Right atrium auricular region (tissue), 2 donors: ENCODE measurements around the gene PSMD10. TPM values are rescaled to one million over a fixed set of nuclear protein-coding genes. Genes with fewer than 3 reads are reported as not detected.

ENCODE experiments used
- DNase-seq: peaks from one replicate; pipeline ENCODE4 v3.0.0-alpha.2; 2019; ENCODE audit warnings: low spot score
- H3K27ac ChIP-seq, 2 donors: fragments of 200-600 bp; sonication (generic); 1 replicate in 1 of 2; 2 replicates in 1 of 2; pipeline ENCODE4 v1.5.1; 2016 to 2019
- H3K27me3 ChIP-seq, 2 donors: fragments of 200-600 bp; sonication (generic); one replicate each; pipeline versions ENCODE4 v1.5.1 to v1.6.0; 2017 to 2019
- H3K36me3 ChIP-seq: fragments of 200-600 bp; sonication (generic); one replicate; pipeline ENCODE4 v1.5.1; 2016
- H3K4me1 ChIP-seq, 2 donors: fragments of 200-600 bp; sonication (generic); one replicate each; pipeline versions ENCODE4 v1.5.1 to v1.6.0; 2017 to 2019
- H3K4me3 ChIP-seq, 2 donors: fragments of 200-600 bp; sonication (generic); 1 replicate in 1 of 2; 2 replicates in 1 of 2; pipeline ENCODE4 v1.5.1; 2017 to 2019; ENCODE audit warnings: mild to moderate bottlenecking in 1 of 2, moderate library complexity in 1 of 2
- H3K9me3 ChIP-seq, 2 donors: fragments of 200-600 bp; sonication (generic); one replicate each; pipeline ENCODE4 v1.5.1; 2019
- total RNA-seq, 2 donors: library from RNA; depleted of rRNA; stranded (reverse); fragments of >200 nt; gene quantifications; one replicate each; pipeline ENCODE4 v1.1.0, GENCODE V29; 2016
- TF ChIP-seq, protein P1 (sequence below), 2 donors: fragments of 200-600 bp; sonication (generic); IDR thresholded peaks; one replicate each; pipeline ENCODE4 v1.5.1; 2019; ENCODE audit warnings: antibody characterized with exemption in 2 of 2

The PSMD10 gene
- total RNA-seq, 2 donors from 2014 or later = 22.5 to 23.6 TPM

DNA sequence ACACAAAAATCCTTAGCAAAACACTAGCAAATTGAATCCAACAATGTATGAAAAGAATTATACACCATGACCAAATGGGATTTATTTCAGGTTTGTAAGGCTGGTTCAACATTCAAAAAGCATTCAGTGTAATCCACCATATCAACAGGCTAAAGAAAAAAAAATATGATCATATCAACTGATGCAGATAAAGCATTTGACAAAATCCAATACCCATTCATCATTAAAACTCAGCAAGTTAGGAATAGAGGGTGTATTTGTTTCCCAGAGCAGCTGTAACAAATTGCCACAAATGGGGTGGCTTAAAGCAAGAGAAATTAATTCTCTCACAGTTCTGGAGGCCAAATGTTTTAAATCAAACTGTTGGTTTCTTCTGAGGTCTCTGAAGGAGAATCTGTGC is 35.8 kb downstream of the PSMD10 start:
- Histone ChIP-seq H3K27ac (no peak overlapping the region), H3K4me1 (no peaks in the 10 kb centered on the region), H3K9me3 (no peaks in the 10 kb centered on the region), H3K4me3 (no peak overlapping the region), H3K27me3 (no peaks in the 10 kb centered on the region), H3K36me3 (no peaks in the 10 kb centered on the region)
- no peak for DNase-seq
- TF ChIP-seq, protein P1, sequence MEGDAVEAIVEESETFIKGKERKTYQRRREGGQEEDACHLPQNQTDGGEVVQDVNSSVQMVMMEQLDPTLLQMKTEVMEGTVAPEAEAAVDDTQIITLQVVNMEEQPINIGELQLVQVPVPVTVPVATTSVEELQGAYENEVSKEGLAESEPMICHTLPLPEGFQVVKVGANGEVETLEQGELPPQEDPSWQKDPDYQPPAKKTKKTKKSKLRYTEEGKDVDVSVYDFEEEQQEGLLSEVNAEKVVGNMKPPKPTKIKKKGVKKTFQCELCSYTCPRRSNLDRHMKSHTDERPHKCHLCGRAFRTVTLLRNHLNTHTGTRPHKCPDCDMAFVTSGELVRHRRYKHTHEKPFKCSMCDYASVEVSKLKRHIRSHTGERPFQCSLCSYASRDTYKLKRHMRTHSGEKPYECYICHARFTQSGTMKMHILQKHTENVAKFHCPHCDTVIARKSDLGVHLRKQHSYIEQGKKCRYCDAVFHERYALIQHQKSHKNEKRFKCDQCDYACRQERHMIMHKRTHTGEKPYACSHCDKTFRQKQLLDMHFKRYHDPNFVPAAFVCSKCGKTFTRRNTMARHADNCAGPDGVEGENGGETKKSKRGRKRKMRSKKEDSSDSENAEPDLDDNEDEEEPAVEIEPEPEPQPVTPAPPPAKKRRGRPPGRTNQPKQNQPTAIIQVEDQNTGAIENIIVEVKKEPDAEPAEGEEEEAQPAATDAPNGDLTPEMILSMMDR (IDR thresholded peaks at IDR 0.05) = no peak

DNA sequence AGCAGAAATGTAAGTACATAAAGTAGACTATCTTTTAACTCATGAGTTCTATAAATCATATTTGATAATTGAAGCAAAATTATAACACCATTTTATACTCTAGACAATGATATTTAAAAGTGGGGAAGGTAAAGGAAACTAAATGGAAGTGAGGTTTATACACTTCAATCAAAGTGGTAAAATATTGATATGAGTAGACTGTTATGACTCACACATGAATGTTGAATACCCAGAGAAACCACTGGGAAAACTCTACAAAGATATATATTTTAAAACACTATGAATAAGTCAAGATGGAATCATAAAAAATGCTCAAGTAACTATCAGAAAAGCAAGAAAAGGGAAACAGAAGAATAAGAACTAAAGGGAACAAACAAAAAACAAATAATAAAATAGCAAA is 38.1 kb downstream of the PSMD10 start:
- H3K27ac ChIP-seq = no peak overlapping the region
- no peaks in the 10 kb centered on the region for H3K9me3 ChIP-seq
- no peaks in the 10 kb centered on the region for H3K36me3 ChIP-seq
- no peak overlapping the region for H3K4me3 ChIP-seq
- no peaks in the 10 kb centered on the region for H3K4me1 ChIP-seq
- no peak for DNase-seq
- TF ChIP-seq, protein P1 (IDR thresholded peaks at IDR 0.05) = no peak
- H3K27me3 ChIP-seq = no peaks in the 10 kb centered on the region

DNA sequence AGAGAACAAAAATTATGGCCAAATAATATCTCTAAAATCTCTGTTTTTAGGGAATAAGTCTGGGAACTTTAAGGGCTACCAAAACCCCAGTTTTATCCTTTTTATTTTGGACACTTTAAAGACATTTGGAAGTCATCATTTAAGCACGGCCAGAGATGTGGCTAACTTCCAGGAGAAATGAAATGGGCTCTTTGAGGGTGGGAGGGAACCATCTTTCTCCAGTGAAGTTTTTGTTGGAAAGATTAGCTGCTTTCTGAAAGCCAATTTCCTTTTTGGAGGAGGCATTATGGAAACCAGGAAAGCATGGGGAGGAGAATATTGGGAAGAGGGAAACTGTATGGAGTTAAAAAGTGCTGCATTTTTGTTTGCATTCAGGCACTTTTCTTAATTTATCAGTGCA is 41.7 kb downstream of the PSMD10 start:
- H3K36me3 ChIP-seq = no peaks in the 10 kb centered on the region
- no peak overlapping the region for H3K4me3 ChIP-seq
- H3K27ac ChIP-seq = no peak overlapping the region
- no peak for DNase-seq
- TF ChIP-seq, protein P1 (IDR thresholded peaks at IDR 0.05) = no peak
- H3K9me3 ChIP-seq = no peaks in the 10 kb centered on the region
- H3K4me1 ChIP-seq = no peaks in the 10 kb centered on the region
- H3K27me3 ChIP-seq = no peaks in the 10 kb centered on the region

DNA sequence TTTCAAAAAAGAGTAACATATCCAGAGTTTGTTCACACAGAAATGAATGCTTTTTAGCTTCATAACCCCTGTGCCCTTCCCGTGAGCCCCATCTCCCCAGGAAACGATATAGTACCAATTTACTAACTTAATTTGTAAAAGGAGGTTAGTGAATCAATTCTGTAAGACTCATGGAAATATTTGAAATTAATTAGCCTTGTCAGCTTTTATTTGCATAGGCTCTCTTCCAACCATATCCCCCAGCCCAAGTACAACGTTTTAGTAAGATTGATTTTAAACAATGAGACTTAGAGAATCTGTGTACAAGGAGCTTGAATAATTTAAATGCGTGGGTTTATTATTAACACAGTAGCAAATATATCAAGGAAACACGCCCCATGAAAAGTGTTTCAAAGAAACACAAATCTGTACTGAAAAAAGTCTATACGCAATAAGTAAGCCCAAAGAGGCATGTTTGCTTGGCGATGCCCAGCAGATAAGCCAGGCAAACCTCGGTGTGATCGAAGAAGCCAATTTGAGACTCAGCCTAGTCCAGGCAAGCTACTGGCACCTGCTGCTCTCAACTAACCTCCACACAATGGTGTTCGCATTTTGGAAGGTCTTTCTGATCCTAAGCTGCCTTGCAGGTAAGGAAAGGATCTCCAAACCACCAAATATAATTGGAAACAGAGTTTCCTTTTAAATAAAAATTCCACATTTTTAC is 46.6 kb downstream of the PSMD10 start, which contains the start of gene VSIG1:
TSS of gene VSIG1 (plus strand) at position 512 of the 703 bp plus-strand sequence. CDS start at position 578, 66 bp downstream.
- H3K9me3 ChIP-seq = no peaks in the 10 kb centered on the region
- H3K4me3 ChIP-seq = no peak within 1 kb of the TSS
- no peaks in the 10 kb centered on the region for H3K4me1 ChIP-seq
- DNase-seq = no peak
- H3K27me3 ChIP-seq = no peaks in the 10 kb centered on the region
- no peak within 1 kb of the TSS for H3K27ac ChIP-seq
- TF ChIP-seq, protein P1 (IDR thresholded peaks at IDR 0.05) = no peak
- H3K36me3 ChIP-seq = no peaks in the 10 kb centered on the region

DNA sequence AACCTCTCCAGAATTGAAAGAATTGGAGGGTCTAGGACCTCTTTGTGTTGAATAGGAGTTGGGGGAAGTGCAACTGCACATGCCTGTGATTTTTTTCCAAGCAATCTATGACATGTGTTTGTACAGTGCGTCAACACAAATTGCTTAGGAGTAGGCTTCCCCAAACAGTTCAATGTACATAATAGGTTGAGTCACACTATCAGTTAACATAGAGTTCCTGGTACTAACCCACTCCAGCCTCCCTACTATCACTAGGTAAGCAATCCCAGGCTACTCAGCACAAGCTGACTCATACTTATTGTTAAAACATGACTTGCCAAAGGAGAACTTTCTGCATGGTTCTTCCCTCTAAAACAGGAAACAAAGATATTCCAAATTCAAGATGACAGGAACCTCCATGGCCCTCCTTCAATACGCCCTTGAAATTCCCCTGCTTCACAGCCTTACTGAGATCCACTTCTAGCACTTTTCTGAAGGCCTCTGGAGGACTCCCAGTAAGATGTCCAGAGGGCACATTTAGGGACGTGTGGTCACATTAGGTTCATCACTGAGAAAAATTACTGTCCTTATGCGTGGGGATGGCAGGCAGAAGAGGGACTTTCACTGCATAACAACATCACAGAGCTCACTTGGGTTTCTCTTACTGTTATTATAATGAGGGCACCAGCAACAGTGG is 54.9 kb downstream of the PSMD10 start:
- Histone ChIP-seq H3K27ac (no peak overlapping the region), H3K4me1 (no peaks in the 10 kb centered on the region), H3K4me3 (no peak overlapping the region), H3K9me3 (no peaks in the 10 kb centered on the region), H3K36me3 (no peaks in the 10 kb centered on the region), H3K27me3 (no peaks in the 10 kb centered on the region)
- no peak for DNase-seq
- TF ChIP-seq, protein P1 (IDR thresholded peaks at IDR 0.05) = no peak
